NB4 (cell line): Measurements from ENCODE around the gene PIERCE2.

ENCODE experiments used
- POLR2A ChIP-seq: IDR thresholded peaks from 2 replicates; pipeline ENCODE4 v1.6.1; 2011; ENCODE audit warnings: mild to moderate bottlenecking; ENCODE audit not compliant: insufficient read length; ENCODE audit errors: extremely low read depth
- TF ChIP-seq, protein P1 (sequence below): IDR thresholded peaks from one replicate; pipeline ENCODE4 v1.5.1; 2012; ENCODE audit warnings: low read depth, low read length

- TF ChIP-seq, protein P1, sequence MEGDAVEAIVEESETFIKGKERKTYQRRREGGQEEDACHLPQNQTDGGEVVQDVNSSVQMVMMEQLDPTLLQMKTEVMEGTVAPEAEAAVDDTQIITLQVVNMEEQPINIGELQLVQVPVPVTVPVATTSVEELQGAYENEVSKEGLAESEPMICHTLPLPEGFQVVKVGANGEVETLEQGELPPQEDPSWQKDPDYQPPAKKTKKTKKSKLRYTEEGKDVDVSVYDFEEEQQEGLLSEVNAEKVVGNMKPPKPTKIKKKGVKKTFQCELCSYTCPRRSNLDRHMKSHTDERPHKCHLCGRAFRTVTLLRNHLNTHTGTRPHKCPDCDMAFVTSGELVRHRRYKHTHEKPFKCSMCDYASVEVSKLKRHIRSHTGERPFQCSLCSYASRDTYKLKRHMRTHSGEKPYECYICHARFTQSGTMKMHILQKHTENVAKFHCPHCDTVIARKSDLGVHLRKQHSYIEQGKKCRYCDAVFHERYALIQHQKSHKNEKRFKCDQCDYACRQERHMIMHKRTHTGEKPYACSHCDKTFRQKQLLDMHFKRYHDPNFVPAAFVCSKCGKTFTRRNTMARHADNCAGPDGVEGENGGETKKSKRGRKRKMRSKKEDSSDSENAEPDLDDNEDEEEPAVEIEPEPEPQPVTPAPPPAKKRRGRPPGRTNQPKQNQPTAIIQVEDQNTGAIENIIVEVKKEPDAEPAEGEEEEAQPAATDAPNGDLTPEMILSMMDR: no peak
- no peak for TF ChIP-seq POLR2A
These were observed 49.2 kb downstream of the PIERCE2 start for GRCh38 chr15:55457401-55458022.
